Sigmoid colon (tissue), 4 donors: Measurements from ENCODE around the gene DYNLL2.

ENCODE experiments used
- CTCF ChIP-seq, 4 experiments: fragments of 450-650 bp in 3 of 4; fragments of 200-600 bp in 1 of 4; IDR thresholded peaks; one replicate each; pipeline ENCODE4 v1.5.1; 2016 to 2019; ENCODE audit warnings: antibody characterized with exemption in 4 of 4, mild to moderate bottlenecking in 3 of 4, moderate library complexity in 2 of 4
- POLR2A ChIP-seq, 2 donors: fragments of 450-650 bp; IDR thresholded peaks; one replicate each; pipeline ENCODE4 v1.6.1; 2016; ENCODE audit warnings: antibody characterized with exemption in 2 of 2, mild to moderate bottlenecking in 2 of 2, moderate library complexity in 2 of 2
- POLR2AphosphoS5 ChIP-seq, 4 donors: sonication (generic); formaldehyde crosslinking; IDR thresholded peaks; one replicate each; pipeline ENCODE4 v1.6.1; 2017; ENCODE audit warnings: antibody characterized with exemption in 4 of 4

DNA sequence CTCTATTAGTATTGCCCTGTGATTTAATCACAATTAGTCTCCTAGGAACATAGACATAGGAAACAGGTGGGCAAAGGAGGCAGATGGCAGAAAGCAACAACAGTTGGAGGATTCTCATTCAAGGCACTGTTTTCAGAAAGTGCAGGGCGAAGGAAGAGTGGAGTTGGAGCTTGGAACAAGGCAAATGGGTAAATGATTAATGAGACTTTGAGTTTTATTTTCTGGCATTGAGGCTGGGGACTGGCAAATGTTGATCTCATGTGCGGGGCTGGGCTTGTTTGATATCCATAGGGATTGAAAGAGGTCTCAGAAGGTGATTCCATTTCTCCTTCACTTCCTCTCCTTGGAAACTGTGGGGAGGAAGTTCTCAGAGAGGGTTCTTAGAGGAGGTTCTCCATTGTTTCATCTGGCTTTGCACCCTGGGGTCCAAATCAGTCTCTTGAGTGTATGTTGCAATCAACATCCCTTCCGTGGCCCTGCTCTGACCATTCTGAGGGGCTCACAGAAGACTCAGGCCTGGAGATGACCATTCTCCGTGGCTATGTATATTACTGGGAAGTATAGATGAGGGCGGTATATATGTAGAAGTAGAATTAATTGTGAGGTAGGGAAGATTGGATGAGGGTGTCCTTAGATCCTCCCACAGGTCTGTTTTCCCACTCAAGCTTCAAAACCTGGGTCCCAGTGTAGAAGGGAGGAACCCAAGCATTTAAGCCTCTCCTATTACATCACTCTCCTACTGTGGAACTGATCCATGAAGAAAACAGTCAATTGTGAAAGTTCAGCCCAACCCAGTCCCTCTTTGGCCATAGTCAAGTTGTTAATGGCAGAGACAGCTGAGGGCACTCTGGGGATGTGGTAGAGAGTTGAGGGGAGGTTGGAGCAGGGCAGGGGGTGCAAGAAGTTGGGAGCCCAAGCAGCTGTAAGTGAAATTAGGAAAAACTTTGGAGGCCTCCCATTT, 39.7 kb upstream of the DYNLL2 start:
- TF ChIP-seq POLR2AphosphoS5 (IDR thresholded peaks at IDR 0.05) = no peak
- TF ChIP-seq CTCF (IDR thresholded peaks at IDR 0.05) = no peak
- no peak for TF ChIP-seq POLR2A (IDR thresholded peaks at IDR 0.05)
